RWPE2 (cell line): ENCODE results near the gene CLPX.
"Not testable (repeated sequence)": the region's sequence is repeated elsewhere in the genome, so short reads cannot be mapped to it uniquely, and the experiment has no call there.

Source experiments
- ATAC-seq: fragments of 200-7000 bp; cut with Tn5 transposase; 3 replicates; pipeline ENCODE4 v1.9.1; 2021; ENCODE audit warnings: low read depth
- DNase-seq: peaks from one replicate; pipeline ENCODE4 v3.0.0-alpha.2; 2020; ENCODE audit warnings: low spot score
- H3K27ac ChIP-seq: fragments of 450-650 bp; 2 replicates; pipeline ENCODE4 v1.5.1; 2017; ENCODE audit warnings: mild to moderate bottlenecking; ENCODE audit not compliant: poor library complexity, severe bottlenecking
- H3K27me3 ChIP-seq: fragments of 250-450 bp; sonication (Bioruptor Pico); 2 replicates; pipeline ENCODE4 v1.5.1; 2021; ENCODE audit warnings: mild to moderate bottlenecking, moderate library complexity; ENCODE audit not compliant: insufficient read depth, poor library complexity, severe bottlenecking
- H3K36me3 ChIP-seq: fragments of 250-450 bp; sonication (Bioruptor Pico); 2 replicates; pipeline ENCODE4 v1.5.1; 2020; ENCODE audit warnings: low read depth, mild to moderate bottlenecking, moderate library complexity
- H3K4me1 ChIP-seq: fragments of 250-450 bp; sonication (Bioruptor Pico); 2 replicates; pipeline ENCODE4 v1.5.1; 2021; ENCODE audit warnings: mild to moderate bottlenecking, moderate library complexity; ENCODE audit not compliant: insufficient read depth, poor library complexity, severe bottlenecking
- H3K4me3 ChIP-seq: fragments of 250-450 bp; sonication (Bioruptor Pico); 2 replicates; pipeline ENCODE4 v1.5.1; 2021; ENCODE audit warnings: mild to moderate bottlenecking, moderate library complexity; ENCODE audit not compliant: severe bottlenecking
- H3K9me3 ChIP-seq: fragments of 250-450 bp; sonication (Bioruptor Pico); 2 replicates; pipeline ENCODE4 v1.5.1; 2021; ENCODE audit warnings: mild to moderate bottlenecking, moderate library complexity; ENCODE audit not compliant: severe bottlenecking
- CTCF ChIP-seq: fragments of 450-650 bp; IDR thresholded peaks from one replicate; pipeline ENCODE4 v1.5.1; 2017; ENCODE audit warnings: mild to moderate bottlenecking, moderate library complexity; ENCODE audit not compliant: poor library complexity, severe bottlenecking

Gene CLPX

GRCh38 chr15:65194826-65195547 lies 9.8 kb upstream of the CLPX start:
- no peaks in the 10 kb centered on the region for H3K27me3 ChIP-seq
- ATAC-seq, result peak; percentile 17; the same call in 1 of the 3 replicates
- no peak overlapping the region for H3K27ac ChIP-seq
- H3K9me3 ChIP-seq, result no peaks in the 10 kb centered on the region
- TF ChIP-seq CTCF, result no peak
- H3K4me3 ChIP-seq, result no peak overlapping the region
- H3K36me3 ChIP-seq, result no peaks in the 10 kb centered on the region
- no peaks in the 10 kb centered on the region for H3K4me1 ChIP-seq
- DNase-seq, result no peak

GRCh38 chr15:65192016-65192415 lies 6.9 kb upstream of the CLPX start:
- no peaks in the 10 kb centered on the region for H3K9me3 ChIP-seq
- no peak overlapping the region for H3K27ac ChIP-seq
- H3K4me3 ChIP-seq, result no peak overlapping the region
- H3K36me3 ChIP-seq, result no peaks in the 10 kb centered on the region
- no peak for TF ChIP-seq CTCF
- ATAC-seq (peak; percentile 28; the same call in 1 of the 3 replicates), DNase-seq (no peak)
- no peaks in the 10 kb centered on the region for H3K4me1 ChIP-seq
- no peaks in the 10 kb centered on the region for H3K27me3 ChIP-seq

GRCh38 chr15:65189102-65189740 lies 4.1 kb upstream of the CLPX start:
- DNase-seq, result no peak
- no peak for ATAC-seq
- no peaks in the 10 kb centered on the region for H3K9me3 ChIP-seq
- H3K27me3 ChIP-seq, result no peaks in the 10 kb centered on the region
- TF ChIP-seq CTCF, result peak; percentile 96
- no peaks in the 10 kb centered on the region for H3K36me3 ChIP-seq
- H3K4me1 ChIP-seq, result no peaks in the 10 kb centered on the region
- no peak overlapping the region for H3K27ac ChIP-seq
- H3K4me3 ChIP-seq, result no peak overlapping the region

- DNase-seq, ATAC-seq, H3K27ac ChIP-seq, H3K9me3 ChIP-seq, H3K27me3 ChIP-seq, H3K4me1 ChIP-seq, H3K36me3 ChIP-seq, H3K4me3 ChIP-seq: not testable (repeated sequence)
Measured at GRCh38 chr15:65188472-65188871, 3.3 kb upstream of the CLPX start.

GRCh38 chr15:65184305-65184867 lies 756 bp downstream of the CLPX start:
- Histone ChIP-seq H3K36me3 (peaks cover 28% of the 10 kb centered on the region), H3K4me3 (peak overlapping the region; percentile 94), H3K27me3 (no peaks in the 10 kb centered on the region), H3K27ac (peak overlapping the region; percentile 64), H3K4me1 (peaks cover 10% of the 10 kb centered on the region), H3K9me3 (no peaks in the 10 kb centered on the region)
- DNase-seq, result no peak
- ATAC-seq, result peak; percentile 55
- no peak for TF ChIP-seq CTCF
